Activated CD8-positive, alpha-beta memory T cell treated with anti-CD3 and anti-CD28 coated beads for 24 hours (primary cell): Measurements from ENCODE around the gene HLA-DPA1.

Source experiments
- DNase-seq: peaks from one replicate; pipeline ENCODE4 v3.0.0-alpha.2; 2020

Gene HLA-DPA1

GRCh38 chr6:33061987-33062386 lies 11.5 kb downstream of the HLA-DPA1 start:
- no peak for DNase-seq

DNA sequence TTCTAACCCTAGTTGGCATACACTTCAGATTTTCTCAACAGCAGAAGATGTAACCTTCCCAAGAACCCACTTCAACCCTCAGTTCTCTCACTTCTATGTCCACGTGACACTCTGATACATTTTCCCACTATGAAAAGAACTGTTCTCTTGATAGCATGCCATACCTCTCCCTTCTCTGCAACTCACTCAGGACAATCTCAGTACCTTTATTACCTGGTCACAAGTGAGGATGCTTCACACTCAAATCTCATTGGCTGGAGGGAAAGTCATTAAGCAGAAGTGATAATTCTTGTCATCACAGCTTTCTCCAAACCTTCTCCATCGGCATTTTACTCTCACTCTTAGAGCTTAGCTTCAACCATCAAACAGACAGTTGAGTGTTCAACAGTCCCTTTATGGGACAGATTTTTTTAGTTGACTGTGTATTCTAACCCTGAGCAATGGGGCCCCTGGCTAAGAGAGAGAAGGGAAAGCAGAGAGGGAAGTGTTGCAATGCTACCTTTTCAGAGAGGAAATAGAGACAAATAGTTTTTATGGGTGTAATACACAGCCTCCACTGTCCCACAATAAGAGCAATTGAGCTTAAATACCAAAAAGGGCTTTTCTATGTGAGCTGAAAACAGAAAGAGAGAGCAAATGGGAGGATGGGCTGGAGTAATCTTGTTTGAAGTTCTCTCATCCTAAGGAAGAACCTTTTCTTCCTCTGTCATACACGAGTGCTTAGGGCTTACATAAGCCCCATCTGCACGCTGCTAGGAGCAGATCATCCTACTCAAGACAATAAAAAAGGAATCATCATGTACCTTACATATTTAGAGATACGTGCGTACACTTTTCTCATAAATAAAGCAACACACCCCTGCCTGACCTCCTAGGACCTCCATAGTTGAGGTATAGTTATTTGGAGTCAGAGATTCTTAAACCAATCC lies 16.0 kb downstream of the HLA-DPA1 start:
- DNase-seq, result no peak

DNA sequence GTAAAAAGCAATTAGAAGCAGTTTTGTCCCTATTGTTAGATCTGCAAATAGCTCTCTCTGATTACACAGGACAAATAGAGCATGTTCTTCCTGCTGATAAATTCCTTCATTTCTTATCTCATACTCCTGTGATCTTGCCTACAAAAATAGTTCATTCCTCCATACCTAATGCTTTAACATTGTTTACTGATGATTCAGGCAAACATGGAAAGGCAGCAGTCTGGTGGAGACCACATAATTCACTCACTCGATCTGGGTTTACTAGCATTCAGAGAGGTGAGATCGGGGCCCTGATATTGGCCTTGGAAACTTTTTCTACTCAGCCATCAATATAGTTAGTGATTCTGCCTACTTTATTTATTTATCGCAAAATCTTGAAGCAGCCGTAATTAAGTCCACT lies 20.2 kb downstream of the HLA-DPA1 start:
- no peak for DNase-seq

DNA sequence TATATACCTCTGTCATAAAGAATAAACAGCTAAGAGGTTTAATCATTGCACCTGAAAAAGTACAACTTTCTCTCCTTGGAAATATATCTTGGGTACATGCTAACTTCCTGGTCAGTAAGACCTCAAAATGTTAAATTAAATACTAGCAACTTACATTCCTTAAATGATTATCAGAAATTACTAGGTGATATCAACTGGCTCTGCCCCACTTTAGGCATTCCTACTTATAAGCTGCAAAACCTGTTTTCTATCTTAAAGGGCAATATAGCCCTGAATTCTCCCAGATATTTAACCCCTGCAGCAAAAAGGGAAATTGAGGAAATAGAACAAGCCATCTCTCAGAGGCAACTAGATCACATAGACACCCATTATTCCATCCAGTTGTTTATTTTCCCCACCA lies 20.8 kb downstream of the HLA-DPA1 start:
- DNase-seq, result no peak

DNA sequence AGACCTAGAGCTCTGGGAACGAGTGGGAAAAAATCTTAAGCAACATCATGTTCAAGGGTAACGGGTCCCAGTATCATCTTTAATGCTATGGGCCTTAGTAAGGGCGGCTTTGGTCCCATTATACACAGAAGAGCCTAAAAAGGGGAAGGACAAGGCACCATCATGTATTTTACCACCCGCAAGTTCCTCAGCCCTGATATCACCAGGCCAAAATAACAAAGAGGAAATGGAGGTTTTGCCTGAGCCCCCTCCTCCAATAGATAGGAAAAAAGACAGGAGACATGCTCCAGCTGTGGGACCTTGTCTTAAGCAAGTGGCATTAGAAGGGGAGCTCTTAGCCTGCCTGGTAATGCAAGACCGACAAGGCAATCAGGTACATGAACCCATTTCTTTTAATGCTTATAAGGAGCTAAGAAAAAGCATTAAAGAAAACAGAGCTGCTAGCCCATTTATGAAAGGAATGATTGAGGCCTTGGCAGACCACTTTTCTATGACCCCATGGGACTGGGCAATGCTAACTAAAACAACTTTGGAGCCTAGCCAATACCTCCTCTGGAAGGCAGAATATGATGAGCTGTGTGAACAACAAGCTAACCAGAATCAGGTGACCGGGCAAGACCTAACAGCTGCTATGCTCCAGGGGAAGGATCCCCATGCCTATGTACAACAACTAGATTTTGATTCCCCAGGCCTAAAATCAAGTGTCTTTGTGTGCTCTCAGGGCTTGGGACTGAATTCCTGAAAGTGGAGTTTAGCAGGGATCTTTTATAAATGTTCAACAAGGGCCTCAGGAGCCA lies 23.2 kb downstream of the HLA-DPA1 start:
- DNase-seq, result no peak

- DNase-seq, result no peak
Measured at GRCh38 chr6:33049323-33050013, 24.0 kb downstream of the HLA-DPA1 start.

GRCh38 chr6:33040157-33040556 lies 33.3 kb downstream of the HLA-DPA1 start:
- DNase-seq, result no peak

GRCh38 chr6:33036535-33036934 lies 36.9 kb downstream of the HLA-DPA1 start:
- DNase-seq, result no peak

- no peak for DNase-seq
Measured at GRCh38 chr6:33034554-33034953, 38.9 kb downstream of the HLA-DPA1 start.

- no peak for DNase-seq
Measured at GRCh38 chr6:33030245-33030644, 43.2 kb downstream of the HLA-DPA1 start.

DNA sequence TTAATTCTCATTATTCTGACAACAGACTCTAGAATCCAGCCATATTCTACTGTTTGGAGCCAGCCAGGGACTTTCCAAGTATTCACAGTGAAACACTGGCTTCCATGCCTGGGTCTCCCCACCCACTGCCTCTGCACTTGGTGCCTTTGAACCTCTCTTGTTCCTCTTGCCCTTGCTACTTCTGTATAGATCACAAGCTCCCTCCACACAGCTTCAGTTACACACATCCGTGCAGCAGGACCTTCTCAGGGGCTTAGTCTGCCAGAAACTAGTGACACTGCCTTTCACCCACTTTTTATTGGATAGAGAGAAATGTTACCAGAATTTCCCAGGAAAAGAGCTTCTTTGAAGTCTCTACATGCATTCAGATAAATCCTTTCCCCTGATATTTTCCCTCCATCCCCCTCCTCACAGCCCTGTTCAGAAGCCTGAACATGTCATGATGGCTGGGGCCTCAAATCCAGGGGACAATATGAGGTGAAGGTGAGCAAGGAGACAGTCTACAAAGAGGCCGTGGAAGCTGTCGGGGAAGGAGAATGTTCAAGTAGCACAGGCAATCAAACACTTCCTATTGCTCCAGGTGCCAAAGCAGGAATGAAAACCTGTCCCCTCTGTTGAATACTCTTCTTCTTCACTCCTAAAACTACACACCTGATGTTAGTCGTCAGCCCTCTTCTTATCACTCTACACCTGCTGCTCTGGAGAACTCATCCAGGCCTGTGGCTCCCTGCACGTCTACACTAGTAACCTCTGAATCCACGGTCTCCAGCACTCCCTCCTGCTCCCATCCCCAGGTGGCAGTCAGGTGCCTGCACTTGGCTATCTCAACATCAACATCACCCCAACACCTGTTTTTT lies 43.9 kb downstream of the HLA-DPA1 start:
- DNase-seq, result no peak

DNA sequence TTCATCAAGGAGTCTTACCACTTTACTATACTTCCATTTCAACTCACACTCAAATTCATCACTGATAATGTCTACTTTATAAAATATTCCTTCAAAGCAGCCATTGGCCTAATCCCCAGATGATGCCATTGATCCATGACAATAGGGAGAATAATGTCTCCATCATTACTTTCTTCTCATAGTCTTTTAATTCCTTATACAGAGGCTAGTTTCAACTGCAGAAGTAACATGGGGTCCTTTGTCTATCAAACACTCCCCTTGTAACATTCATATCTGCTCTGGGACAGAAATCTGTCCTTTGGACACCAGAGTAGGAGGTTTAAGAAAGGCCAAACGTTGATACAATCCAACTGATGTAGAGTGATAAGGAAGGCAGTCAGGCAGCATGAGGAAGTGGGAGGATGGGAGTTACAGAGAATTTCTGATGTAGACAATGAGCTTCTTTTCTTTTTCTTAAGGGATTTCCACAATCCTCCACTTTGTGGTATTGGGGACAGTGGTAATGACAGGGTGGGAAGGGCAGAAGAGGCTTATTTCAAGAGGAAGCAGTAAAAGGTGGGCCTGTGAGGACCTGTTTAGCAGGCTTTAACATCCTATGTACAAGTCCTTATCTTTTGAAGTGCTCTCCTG lies 45.1 kb downstream of the HLA-DPA1 start:
- no peak for DNase-seq

GRCh38 chr6:33024521-33024920 lies 48.9 kb downstream of the HLA-DPA1 start:
- DNase-seq, result no peak

GRCh38 chr6:33023536-33023935 lies 49.9 kb downstream of the HLA-DPA1 start:
- no peak for DNase-seq

DNA sequence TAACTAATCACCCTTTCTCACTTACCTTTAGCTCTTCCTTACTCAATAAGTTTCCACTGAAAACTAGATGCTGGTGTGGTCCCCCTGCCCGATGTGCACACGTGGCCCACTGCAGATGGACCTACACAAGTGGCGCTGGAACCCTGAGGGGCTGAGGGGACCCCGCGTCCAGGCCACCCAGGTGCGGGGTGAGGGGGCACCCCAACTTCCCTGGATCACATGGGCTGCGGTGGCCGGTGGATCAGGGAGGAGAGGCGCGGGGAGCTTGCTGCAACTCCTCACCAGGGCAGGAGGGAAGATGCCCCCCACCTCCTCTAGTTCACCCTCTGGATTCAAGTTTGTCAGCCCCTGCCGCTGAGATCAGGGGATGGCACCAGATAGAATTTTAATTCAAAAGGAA lies 51.5 kb downstream of the HLA-DPA1 start:
- DNase-seq, result no peak

GRCh38 chr6:33019372-33019771 lies 54.1 kb downstream of the HLA-DPA1 start:
- no peak for DNase-seq

DNA sequence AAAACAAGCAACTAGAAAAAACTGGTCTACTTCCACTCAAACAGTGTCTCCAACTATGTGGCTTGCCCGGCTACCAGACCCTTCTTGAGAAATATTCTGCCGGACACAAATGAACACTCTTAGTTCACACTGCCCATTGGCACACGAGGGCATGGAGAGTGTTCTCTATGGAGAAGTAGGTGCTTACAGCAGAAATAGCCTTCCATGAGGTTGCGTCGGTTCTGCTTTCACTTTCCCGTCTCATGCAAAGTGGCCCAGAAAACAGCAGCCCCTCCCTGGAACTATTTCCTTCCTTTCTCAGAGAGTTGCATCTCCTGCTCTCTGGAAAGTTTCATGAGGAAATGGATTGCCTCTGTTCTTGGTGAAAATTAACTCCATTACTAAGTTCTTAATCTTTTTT lies 54.5 kb downstream of the HLA-DPA1 start:
- no peak for DNase-seq

DNA sequence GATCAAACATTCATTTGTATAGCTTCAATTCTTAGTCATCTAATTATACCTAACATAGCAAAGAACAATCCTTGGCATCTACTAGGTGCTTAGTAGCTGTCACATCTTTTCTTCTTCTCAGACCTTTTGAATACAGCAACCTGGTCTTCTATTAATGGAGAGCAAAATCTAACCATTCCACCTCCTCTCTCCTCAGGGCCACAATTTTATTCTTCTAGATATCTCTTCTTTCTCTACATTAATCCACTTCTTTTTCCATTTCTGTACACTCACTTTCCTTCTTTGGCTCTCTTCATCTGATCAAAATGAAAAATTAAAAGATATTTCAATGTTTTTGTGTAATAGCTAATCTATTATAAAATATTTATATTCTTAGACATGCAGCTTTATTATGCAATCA lies 55.0 kb downstream of the HLA-DPA1 start:
- DNase-seq, result no peak

- no peak for DNase-seq
Measured at GRCh38 chr6:33017694-33018353, 55.6 kb downstream of the HLA-DPA1 start.

DNA sequence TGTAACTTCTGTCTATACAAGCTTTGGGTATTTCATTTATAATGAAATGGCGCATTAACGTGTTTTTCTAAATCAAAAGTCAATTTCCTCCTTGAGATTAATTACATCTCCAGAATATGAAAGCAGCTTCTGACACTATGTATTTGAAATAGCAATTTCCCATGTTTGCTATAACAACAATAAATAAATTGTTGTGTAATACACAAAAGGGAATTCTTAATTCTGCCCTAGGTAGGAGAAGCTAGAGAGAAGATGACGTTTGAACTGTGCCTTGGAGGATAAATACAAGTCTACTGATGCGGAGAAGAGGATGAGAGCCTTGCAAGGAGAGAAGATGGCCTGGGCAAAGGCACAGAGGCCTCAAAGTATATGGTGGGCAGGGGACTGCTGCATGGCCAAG lies 56.4 kb downstream of the HLA-DPA1 start:
- no peak for DNase-seq

GRCh38 chr6:33015798-33016197 lies 57.7 kb downstream of the HLA-DPA1 start:
- no peak for DNase-seq
